Ishikawa (cell line): ENCODE data around the gene IRAK2.

Source experiments
- CEBPB ChIP-seq: IDR thresholded peaks from 2 replicates; pipeline ENCODE4 v1.6.1; 2012
- CREB1 ChIP-seq: IDR thresholded peaks from 2 replicates; pipeline ENCODE4 v1.6.1; 2012; ENCODE audit warnings: low read depth
- EGR1 ChIP-seq: IDR thresholded peaks from 2 replicates; pipeline ENCODE4 v1.6.1; 2012
- EP300 ChIP-seq: IDR thresholded peaks from 2 replicates; pipeline ENCODE4 v1.6.1; 2012; ENCODE audit warnings: borderline replicate concordance
- FOXM1 ChIP-seq: IDR thresholded peaks from 2 replicates; pipeline ENCODE4 v1.6.1; 2012; ENCODE audit warnings: low read depth, borderline replicate concordance
- NFIC ChIP-seq: IDR thresholded peaks from 2 replicates; pipeline ENCODE4 v1.6.1; 2012
- RAD21 ChIP-seq: IDR thresholded peaks from 2 replicates; pipeline ENCODE4 v1.6.1; 2012; ENCODE audit warnings: low read depth
- TAF1 ChIP-seq: IDR thresholded peaks from 2 replicates; pipeline ENCODE4 v1.6.1; 2012; ENCODE audit warnings: low read depth, mild to moderate bottlenecking
- TCF12 ChIP-seq: IDR thresholded peaks from 2 replicates; pipeline ENCODE4 v1.6.1; 2012; ENCODE audit warnings: low read depth
- TEAD4 ChIP-seq: IDR thresholded peaks from 2 replicates; pipeline ENCODE4 v1.6.1; 2012
- YY1 ChIP-seq: IDR thresholded peaks from 2 replicates; pipeline ENCODE4 v1.6.1; 2012; ENCODE audit warnings: low read depth
- ZBTB7A ChIP-seq: IDR thresholded peaks from 2 replicates; pipeline ENCODE4 v1.6.1; 2012; ENCODE audit warnings: low read depth
- TF ChIP-seq, protein P1 (sequence below): IDR thresholded peaks from 2 replicates; pipeline ENCODE4 v1.6.1; 2012
- TF ChIP-seq, protein P2 (sequence below): IDR thresholded peaks from 2 replicates; pipeline ENCODE4 v1.6.1; 2012; ENCODE audit warnings: low read depth, mild to moderate bottlenecking
- TF ChIP-seq, protein P3 (sequence below): IDR thresholded peaks from 2 replicates; pipeline ENCODE4 v1.6.1; 2012

The IRAK2 gene

DNA sequence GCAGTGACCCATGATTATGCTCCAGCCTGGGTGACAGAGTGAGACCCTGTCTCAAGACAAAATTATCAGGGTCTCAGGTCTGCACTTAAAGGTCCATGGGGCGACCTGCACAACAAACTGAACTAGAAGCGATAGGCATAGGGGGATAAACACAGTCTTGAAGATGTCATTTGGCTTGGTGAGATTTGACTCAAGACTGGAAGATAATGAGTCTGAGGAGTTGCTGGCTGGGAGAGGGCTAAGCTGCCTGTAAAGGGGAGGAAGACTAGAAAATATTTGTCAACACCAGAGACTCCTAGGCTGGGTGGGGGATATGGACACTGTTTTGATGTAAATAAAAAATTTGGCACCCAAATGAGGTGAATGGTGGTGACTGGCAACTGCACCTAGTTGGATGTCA lies 108.3 kb downstream of the IRAK2 start:
- TF ChIP-seq ZBTB7A = no peak
- TF ChIP-seq, protein P1, sequence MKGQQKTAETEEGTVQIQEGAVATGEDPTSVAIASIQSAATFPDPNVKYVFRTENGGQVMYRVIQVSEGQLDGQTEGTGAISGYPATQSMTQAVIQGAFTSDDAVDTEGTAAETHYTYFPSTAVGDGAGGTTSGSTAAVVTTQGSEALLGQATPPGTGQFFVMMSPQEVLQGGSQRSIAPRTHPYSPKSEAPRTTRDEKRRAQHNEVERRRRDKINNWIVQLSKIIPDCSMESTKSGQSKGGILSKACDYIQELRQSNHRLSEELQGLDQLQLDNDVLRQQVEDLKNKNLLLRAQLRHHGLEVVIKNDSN = no peak
- no peak for TF ChIP-seq CREB1
- no peak for TF ChIP-seq RAD21
- TF ChIP-seq YY1 = no peak
- TF ChIP-seq TEAD4 = no peak
- TF ChIP-seq, protein P2, sequence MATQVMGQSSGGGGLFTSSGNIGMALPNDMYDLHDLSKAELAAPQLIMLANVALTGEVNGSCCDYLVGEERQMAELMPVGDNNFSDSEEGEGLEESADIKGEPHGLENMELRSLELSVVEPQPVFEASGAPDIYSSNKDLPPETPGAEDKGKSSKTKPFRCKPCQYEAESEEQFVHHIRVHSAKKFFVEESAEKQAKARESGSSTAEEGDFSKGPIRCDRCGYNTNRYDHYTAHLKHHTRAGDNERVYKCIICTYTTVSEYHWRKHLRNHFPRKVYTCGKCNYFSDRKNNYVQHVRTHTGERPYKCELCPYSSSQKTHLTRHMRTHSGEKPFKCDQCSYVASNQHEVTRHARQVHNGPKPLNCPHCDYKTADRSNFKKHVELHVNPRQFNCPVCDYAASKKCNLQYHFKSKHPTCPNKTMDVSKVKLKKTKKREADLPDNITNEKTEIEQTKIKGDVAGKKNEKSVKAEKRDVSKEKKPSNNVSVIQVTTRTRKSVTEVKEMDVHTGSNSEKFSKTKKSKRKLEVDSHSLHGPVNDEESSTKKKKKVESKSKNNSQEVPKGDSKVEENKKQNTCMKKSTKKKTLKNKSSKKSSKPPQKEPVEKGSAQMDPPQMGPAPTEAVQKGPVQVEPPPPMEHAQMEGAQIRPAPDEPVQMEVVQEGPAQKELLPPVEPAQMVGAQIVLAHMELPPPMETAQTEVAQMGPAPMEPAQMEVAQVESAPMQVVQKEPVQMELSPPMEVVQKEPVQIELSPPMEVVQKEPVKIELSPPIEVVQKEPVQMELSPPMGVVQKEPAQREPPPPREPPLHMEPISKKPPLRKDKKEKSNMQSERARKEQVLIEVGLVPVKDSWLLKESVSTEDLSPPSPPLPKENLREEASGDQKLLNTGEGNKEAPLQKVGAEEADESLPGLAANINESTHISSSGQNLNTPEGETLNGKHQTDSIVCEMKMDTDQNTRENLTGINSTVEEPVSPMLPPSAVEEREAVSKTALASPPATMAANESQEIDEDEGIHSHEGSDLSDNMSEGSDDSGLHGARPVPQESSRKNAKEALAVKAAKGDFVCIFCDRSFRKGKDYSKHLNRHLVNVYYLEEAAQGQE = no peak
- no peak for TF ChIP-seq FOXM1
- no peak for TF ChIP-seq NFIC
- no peak for TF ChIP-seq TCF12
- no peak for TF ChIP-seq EP300
- TF ChIP-seq TAF1 = no peak
- no peak for TF ChIP-seq CEBPB

DNA sequence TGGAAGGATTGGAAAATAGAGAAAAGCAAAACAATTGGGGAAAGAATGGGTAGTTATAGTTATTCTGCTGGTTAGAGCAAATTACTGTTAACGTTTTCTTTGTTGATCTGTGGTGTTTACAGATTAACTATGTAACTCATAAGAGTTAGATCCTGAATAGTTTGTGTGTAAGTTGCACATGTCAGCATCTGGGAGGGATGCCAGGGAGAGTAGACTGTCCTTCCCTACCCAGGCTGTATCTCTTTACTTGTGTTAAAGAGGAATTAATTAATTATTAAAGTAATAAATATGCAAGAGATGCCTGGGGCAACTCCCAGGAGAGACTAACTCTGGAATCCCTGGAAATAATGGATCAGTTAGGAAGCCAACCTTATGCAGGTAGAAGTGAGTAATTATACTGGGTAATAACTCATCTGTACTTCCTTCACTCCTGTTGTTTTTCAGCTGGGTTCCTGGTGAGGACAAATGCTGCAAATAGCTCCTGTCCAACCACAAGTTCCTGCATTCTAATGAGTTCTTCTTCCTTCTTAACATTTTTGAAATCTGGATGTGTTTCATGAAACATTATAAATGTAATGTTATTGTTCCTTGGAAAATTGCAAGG lies 109.1 kb downstream of the IRAK2 start:
- TF ChIP-seq RAD21 = no peak
- TF ChIP-seq ZBTB7A = no peak
- TF ChIP-seq TEAD4 = no peak
- TF ChIP-seq, protein P2 = no peak
- no peak for TF ChIP-seq EGR1
- TF ChIP-seq TCF12 = no peak
- no peak for TF ChIP-seq CREB1
- TF ChIP-seq, protein P3, sequence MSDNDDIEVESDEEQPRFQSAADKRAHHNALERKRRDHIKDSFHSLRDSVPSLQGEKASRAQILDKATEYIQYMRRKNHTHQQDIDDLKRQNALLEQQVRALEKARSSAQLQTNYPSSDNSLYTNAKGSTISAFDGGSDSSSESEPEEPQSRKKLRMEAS = no peak
- TF ChIP-seq NFIC = no peak

DNA sequence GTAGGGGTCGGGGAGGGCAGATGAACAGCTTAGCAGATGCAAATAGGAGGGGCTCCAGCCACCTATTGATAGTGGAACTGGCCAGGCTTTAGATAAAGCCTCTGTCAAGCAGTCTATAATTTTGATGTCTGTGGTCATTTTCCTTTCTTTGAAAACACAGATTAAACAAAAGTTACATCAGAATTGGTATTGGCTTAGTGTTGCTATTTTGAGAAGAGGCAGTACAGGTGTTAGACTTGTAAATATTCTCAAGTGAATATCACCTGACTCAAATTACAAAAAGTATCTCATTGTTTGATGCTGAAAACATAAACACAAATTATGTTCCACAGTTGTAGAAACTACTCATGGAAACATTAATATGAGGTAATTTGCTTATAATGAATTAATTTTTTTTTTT lies 109.9 kb downstream of the IRAK2 start:
- TF ChIP-seq EGR1 = no peak
- TF ChIP-seq ZBTB7A = no peak

DNA sequence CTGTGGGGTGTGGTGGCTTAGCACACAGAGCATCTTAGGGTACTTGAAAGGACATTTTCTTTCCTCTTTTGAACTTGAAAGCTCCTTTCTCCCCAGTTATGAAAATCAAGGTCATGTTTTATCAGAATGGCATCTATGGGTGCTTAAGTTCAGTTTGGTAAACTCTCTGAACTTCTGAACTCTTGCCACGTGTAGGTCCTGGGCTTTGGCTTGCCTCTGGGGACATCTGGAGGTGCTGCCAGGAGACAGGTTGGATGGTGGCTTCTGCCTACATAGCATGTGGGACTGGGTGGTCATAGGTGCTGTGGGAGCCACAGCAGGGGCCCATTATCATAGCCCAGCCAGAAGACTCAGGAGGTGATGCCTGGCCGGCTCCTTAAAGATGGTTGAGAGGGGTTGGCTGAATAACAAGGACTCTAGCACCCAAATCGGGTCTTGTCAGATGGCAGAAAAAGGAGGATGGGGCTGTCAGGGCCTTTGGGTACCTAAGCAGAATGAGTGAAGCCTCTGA lies 112.5 kb downstream of the IRAK2 start:
- no peak for TF ChIP-seq TCF12
- TF ChIP-seq CEBPB = no peak
- TF ChIP-seq RAD21 = no peak
- TF ChIP-seq YY1 = no peak
- TF ChIP-seq EGR1 = no peak
- TF ChIP-seq FOXM1 = no peak
- TF ChIP-seq, protein P3 = no peak
- no peak for TF ChIP-seq TAF1
- TF ChIP-seq CREB1 = no peak
- TF ChIP-seq, protein P1 = no peak
- TF ChIP-seq EP300 = no peak
- TF ChIP-seq NFIC = no peak
- TF ChIP-seq, protein P2 = no peak

DNA sequence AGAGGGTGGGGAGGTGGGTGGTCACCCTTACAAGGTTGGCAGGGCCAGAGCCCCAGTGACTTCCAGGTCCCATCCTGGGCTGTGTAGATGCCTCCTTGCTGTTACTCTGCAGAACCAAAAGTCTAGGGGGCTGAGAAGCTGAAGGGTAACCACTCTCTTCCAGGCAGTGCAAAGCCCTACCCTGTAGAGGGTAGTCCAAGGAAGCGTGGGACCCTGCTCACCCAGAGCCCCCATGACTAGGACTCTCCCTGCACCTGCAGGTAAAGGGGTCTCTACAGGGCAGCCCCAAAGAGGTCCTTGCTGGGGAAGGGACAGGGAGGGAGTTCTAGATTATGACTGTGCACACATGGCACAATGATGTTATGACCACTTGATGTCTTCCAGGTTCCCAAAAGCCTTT lies 113.8 kb downstream of the IRAK2 start:
- no peak for TF ChIP-seq EP300
- TF ChIP-seq, protein P2 = no peak
- TF ChIP-seq NFIC = no peak
- no peak for TF ChIP-seq EGR1
- TF ChIP-seq YY1 = no peak
- TF ChIP-seq TAF1 = no peak
- TF ChIP-seq, protein P3 = no peak
- no peak for TF ChIP-seq CEBPB
- TF ChIP-seq TEAD4 = no peak
- TF ChIP-seq ZBTB7A = no peak
- TF ChIP-seq FOXM1 = no peak
